ENCODE data around the gene FFAR4. TPM values are rescaled to one million over a fixed set of nuclear protein-coding genes. Genes with fewer than 3 reads are reported as not detected.

FFAR4 gene
- total and polyA plus RNA-seq, 4 donors: 0.06 to 4.7 (median 1.4) TPM

DNA sequence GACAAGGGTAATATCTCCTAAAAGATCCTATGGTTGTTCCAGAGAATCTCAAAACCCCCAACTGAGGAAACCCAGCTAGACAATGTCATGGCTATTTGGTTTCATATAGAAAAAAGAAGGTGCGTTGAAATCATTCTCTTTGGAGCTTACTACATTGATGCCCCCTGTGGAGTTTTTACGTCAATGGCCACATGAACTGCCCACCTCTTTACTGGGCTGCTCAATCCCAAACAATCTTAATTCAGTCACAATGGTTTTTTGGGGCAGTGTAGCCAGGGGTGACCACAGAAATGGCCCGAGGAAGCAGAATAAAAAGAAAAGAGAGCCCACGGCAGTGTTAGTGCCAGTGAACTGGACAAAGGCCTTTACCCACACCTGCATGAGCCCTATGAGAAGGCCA is 26.8 kb downstream of the FFAR4 start:
- TF ChIP-seq, protein P1, sequence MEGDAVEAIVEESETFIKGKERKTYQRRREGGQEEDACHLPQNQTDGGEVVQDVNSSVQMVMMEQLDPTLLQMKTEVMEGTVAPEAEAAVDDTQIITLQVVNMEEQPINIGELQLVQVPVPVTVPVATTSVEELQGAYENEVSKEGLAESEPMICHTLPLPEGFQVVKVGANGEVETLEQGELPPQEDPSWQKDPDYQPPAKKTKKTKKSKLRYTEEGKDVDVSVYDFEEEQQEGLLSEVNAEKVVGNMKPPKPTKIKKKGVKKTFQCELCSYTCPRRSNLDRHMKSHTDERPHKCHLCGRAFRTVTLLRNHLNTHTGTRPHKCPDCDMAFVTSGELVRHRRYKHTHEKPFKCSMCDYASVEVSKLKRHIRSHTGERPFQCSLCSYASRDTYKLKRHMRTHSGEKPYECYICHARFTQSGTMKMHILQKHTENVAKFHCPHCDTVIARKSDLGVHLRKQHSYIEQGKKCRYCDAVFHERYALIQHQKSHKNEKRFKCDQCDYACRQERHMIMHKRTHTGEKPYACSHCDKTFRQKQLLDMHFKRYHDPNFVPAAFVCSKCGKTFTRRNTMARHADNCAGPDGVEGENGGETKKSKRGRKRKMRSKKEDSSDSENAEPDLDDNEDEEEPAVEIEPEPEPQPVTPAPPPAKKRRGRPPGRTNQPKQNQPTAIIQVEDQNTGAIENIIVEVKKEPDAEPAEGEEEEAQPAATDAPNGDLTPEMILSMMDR (IDR thresholded peaks at IDR 0.05; ENCODE audit: control extremely low read depth, extremely low read depth): no peak
- Histone ChIP-seq H3K4me1 (ENCODE audit: control insufficient read depth in 5 of 5, insufficient read depth in 5 of 5, low read length in 5 of 5) (peaks cover 0 to 4% (median 0%) of the 10 kb centered on the region in 5 donors), H3K27me3 (ENCODE audit: control insufficient read depth in 3 of 3, insufficient read depth in 3 of 3, low read length in 2 of 3) (peaks cover 0 to 4% (median 0%) of the 10 kb centered on the region in 3 donors), H3K27ac (ENCODE audit: low read depth in 1 of 2, low read length in 1 of 2) (no peak overlapping the region), H3K36me3 (ENCODE audit: control insufficient read depth in 4 of 4, insufficient read depth in 4 of 4, low read length in 4 of 4) (no peaks in the 10 kb centered on the region), H3K9me3 (ENCODE audit: control insufficient read depth in 4 of 4, insufficient read depth in 3 of 4, low read length in 3 of 4) (no peaks in the 10 kb centered on the region), H3K9ac (ENCODE audit: insufficient read depth in 1 of 2, low read length in 2 of 2) (no peak overlapping the region), H3K4me3 (no peak overlapping the region)
- ATAC-seq (ENCODE audit: insufficient read depth, low FRiP score) (no peak), DNase-seq (no peak)
- 93 to 95% methylated on average over 4 of the region's 4 CpGs for WGBS, 2 donors

DNA sequence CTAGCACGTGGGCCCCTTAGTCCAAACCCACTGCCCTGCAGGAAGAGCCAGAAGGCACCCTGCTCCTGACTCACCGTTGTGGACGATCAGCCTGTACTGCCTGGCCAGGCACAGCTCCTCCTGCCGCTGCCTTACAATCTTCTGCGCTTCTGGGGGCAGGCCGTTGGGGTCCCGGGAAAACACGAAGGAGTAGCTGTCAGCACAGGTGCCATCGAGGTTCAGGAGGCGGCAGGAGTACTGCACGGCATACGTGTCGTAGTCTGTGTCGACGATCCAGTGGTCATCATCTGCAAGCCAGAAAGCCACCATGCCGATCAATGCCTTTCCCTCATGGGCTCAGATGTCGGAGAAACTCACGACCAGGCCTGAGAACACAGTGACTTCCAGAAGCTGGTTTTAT is 27.3 kb downstream of the FFAR4 start:
- no peaks in the 10 kb centered on the region for H3K9me3 ChIP-seq (ENCODE audit: control insufficient read depth in 4 of 4, insufficient read depth in 3 of 4, low read length in 3 of 4)
- H3K36me3 ChIP-seq (ENCODE audit: control insufficient read depth in 4 of 4, insufficient read depth in 4 of 4, low read length in 4 of 4): no peaks in the 10 kb centered on the region
- DNase-seq (no peak), ATAC-seq (ENCODE audit: insufficient read depth, low FRiP score) (no peak)
- TF ChIP-seq, protein P1 (IDR thresholded peaks at IDR 0.05; ENCODE audit: control extremely low read depth, extremely low read depth): no peak
- H3K9ac ChIP-seq (ENCODE audit: insufficient read depth in 1 of 2, low read length in 2 of 2): no peak overlapping the region
- peaks cover 0 to 4% (median 0%) of the 10 kb centered on the region in 5 donors for H3K4me1 ChIP-seq (ENCODE audit: control insufficient read depth in 5 of 5, insufficient read depth in 5 of 5, low read length in 5 of 5)
- peaks cover 0 to 4% (median 0%) of the 10 kb centered on the region in 3 donors for H3K27me3 ChIP-seq (ENCODE audit: control insufficient read depth in 3 of 3, insufficient read depth in 3 of 3, low read length in 2 of 3)
- H3K4me3 ChIP-seq: no peak overlapping the region
- H3K27ac ChIP-seq (ENCODE audit: low read depth in 1 of 2, low read length in 1 of 2): no peak overlapping the region
- WGBS, 2 donors: 93 to 94% methylated on average over 18 of the region's 18 CpGs

DNA sequence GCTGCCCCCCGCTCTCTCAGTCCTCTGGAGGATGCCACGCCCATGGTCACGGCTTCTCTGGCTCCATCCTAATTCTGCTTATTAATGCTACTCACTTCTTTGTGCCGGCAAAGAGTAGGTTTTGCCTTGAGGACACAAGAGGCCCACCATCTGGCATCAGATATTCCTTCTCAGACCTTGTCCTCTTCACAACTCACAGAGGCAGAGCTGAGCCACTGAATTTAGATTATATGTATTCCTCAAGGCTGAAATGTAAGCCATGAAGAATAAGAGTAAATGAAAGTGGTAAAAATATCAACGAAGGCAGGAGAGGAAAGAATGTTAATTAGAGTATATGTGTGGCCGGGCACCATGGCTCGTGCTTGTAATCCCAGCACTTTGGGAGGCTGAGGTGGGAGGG is 28.1 kb downstream of the FFAR4 start:
- H3K36me3 ChIP-seq (ENCODE audit: control insufficient read depth in 4 of 4, insufficient read depth in 4 of 4, low read length in 4 of 4): no peaks in the 10 kb centered on the region
- 86 to 90% methylated on average over 7 of the region's 7 CpGs for WGBS, 2 donors
- peaks cover 0 to 4% (median 0%) of the 10 kb centered on the region in 5 donors for H3K4me1 ChIP-seq (ENCODE audit: control insufficient read depth in 5 of 5, insufficient read depth in 5 of 5, low read length in 5 of 5)
- H3K27me3 ChIP-seq (ENCODE audit: control insufficient read depth in 3 of 3, insufficient read depth in 3 of 3, low read length in 2 of 3): peaks cover 0 to 8% (median 2%) of the 10 kb centered on the region in 3 donors
- no peak overlapping the region for H3K27ac ChIP-seq (ENCODE audit: low read depth in 1 of 2, low read length in 1 of 2)
- TF ChIP-seq, protein P1 (IDR thresholded peaks at IDR 0.05; ENCODE audit: control extremely low read depth, extremely low read depth): no peak
- no peaks in the 10 kb centered on the region for H3K9me3 ChIP-seq (ENCODE audit: control insufficient read depth in 4 of 4, insufficient read depth in 3 of 4, low read length in 3 of 4)
- no peak overlapping the region for H3K4me3 ChIP-seq
- no peak overlapping the region for H3K9ac ChIP-seq (ENCODE audit: insufficient read depth in 1 of 2, low read length in 2 of 2)
- ATAC-seq (ENCODE audit: insufficient read depth, low FRiP score) (no peak), DNase-seq (no peak)

Measured in lung (tissue), 12 donors.